GM11168 (cell line): Measurements from ENCODE around the gene MBNL2.

Experiments used
- in situ Hi-C: fragments of 300-500 bp; cut with MboI; formaldehyde crosslinking; loops from one replicate; pipeline ENCODE4 v1.12.0; 2022; ENCODE audit warnings: low sequenced_read_pairs; ENCODE audit not compliant: unreplicated experiment

The MBNL2 gene

GRCh38 chr13:97221989-97222700, at the start of gene MBNL2:
Gene MBNL2 (plus strand): TSS chr13:97222333. CDS start chr13:97276236, 53,903 bp downstream.
- in situ Hi-C loops: no loop called here

DNA sequence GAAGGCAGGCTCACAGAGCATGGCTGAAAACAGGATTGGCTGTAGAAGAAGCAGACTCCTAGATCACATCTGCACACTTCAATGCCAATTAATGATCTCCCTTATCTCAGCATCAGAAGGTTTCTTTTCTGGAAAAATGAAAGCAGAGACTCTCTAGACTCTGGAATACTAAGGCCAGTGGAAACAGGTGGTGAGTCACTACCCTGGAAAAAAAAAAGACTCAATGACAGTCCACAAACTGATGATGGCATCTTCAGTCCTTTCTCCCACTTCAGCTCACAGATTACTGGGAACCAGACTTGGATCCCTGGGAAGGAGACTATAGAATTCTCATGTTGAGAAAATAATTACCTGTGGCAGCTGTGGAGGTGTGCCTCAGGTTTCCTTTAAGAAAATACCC, 47.5 kb upstream of the MBNL2 start:
- in situ Hi-C loops: no loop called here

DNA sequence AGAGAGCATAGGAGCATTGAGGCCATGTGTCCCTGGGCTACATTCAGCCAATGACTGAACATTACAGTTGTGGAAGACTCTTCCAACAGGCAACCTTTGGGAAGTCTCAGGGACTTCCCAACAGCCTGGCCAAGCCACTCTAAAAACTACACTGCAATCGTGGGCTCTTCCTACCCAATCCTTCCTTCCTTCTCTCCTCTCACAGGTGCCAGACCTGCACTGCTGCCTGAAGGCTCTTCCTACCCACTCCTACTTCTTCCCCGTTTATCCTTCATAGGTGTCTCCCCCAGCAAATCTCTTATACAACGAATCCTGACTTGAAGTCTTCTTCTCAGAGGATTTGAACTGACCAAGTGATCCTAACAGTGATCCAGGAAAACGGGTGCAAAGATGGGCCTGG, 47.1 kb upstream of the MBNL2 start:
- in situ Hi-C loops: no loop called here

DNA sequence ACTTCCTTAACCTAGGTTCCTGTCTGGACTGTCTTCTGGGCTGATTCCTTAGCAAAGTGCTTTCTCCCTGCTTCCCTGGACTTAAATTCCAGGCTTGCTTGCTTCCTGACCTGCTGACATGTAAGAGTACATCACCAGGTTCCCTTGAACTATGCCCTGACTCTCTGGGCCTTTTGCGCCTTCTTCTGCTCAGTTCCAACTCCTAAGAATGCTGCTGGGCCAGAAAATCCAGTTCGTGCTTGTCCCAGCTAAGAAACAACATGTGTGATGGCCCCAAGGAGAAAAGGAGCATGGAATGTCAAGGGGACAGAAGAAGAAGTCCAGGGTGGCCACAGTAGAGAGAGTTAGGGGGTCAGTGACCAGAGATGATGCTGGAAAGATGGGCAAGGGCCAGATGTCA, 42.6 kb upstream of the MBNL2 start:
- in situ Hi-C loops: no loop called here

GRCh38 chr13:97182111-97182890, 39.8 kb upstream of the MBNL2 start:
- in situ Hi-C loops: no loop called here

DNA sequence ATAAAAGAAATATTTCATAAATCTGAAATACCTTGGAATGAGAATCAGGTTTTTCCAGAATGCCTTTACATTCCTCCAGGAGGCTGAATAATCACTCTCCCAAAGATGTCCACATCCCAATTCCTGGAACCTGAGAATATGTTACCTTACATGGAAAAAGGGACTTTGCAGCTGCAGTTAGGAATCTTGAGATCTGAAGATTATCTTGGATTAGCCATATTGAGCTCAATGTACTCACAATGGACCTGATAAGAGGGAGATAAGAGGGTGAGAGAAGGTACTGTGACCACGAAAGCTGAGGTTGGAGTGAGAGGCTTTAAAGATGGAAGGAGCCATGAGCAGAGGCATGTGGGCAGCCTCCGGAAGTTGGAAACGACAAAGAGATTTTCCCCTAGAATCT, 36.8 kb upstream of the MBNL2 start:
- in situ Hi-C loops: no loop called here

GRCh38 chr13:97185751-97186150, 36.4 kb upstream of the MBNL2 start:
- in situ Hi-C loops: no loop called here

- in situ Hi-C loops: no loop called here
These were observed 33.9 kb upstream of the MBNL2 start for GRCh38 chr13:97188207-97188606.

DNA sequence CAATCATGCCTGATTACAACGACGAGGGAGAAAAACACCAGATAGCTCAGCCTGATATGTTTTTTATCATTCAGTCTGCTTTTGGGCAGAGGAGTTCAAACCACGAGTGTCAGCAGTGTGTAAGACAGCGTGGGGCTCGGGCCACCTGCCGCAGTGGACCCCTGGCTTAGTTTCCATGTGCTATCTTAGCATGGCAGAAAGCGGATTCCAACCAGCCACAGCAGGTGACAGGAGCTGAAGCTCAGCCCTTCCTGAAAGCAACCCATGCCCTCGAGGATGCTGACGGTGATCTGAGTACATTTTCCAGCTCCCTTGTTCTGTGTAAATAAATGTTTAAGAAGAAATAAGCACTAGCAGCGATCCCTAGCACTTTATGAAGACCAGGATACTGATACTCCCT, 32.2 kb upstream of the MBNL2 start:
- in situ Hi-C loops: no loop called here

DNA sequence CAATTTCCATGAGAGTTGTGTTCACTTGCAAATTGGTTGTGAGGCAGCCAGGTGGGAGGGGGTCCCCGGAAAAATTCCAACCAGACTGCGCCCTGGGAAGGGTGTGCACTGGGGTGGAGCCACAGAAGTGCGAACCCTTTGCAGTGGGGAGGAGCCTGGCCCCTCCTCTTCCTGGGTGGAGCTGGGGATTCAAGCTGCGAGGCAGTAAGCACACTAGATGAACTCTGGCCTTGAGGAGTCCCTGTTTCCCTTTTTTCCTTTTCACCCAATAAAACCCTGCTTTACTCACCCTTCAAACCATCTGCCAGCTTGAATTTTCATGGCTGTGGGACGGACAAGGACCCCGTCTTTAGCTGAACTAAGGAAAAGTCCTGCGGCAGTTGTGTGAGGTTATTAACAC, 31.0 kb upstream of the MBNL2 start:
- in situ Hi-C loops: no loop called here

DNA sequence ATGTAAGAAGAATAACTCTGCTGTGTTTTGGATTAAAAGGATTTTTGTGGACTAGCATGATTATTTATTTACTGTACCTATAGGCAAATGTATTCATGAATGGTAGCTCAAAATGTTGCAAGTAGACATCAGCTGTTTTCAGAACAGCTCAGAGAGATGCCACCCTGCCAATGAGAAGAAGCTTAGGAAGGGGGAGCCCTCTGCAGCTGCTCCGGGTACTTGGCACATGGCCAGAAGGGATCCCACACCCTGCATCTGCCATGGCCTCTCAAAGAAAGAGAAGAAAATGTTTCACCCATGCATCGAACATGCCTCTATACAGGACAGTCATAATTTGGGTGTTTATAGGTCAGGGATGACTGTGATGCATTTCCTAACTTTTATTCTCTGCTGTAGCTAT, 30.5 kb upstream of the MBNL2 start:
- in situ Hi-C loops: no loop called here

DNA sequence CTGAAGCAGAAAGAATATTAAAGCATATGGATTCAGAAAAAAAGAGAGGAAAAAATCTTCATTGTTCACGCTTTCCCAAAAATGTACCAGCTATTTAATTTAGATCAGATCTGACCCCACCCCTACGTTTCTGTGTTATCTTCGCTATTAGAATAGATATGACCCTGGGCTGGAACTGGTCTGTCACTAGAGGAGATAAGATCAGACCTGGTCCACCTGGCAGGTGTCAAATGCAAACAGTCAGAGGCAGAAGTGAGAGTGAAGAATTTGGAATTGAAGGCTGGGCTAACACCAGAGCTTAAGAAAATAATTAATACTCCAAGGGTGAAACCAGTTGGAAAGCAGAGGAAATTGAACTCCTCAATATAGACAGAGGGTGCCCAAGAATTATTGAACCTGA, 30.0 kb upstream of the MBNL2 start:
- in situ Hi-C loops: no loop called here

DNA sequence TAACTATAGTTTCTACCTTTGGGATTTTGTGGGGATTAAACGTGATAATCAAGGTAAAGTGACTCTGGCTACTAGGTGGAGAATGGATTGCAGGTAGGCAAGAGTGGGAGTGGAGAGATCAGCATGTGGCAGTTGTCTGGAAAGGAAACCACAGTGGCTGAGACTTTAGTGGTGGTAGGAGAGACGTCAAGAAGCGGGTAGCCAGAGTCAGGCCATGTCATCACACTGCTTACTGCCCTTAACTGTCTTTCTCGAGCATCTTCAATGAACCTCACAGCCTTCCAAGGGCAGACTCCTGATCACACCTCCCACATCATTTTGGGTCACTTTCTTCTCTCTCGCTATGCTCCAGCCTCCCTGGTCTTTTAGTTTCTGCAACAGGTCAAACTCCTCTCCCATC, 28.6 kb upstream of the MBNL2 start:
- in situ Hi-C loops: no loop called here

- in situ Hi-C loops: no loop called here
These were observed 27.7 kb upstream of the MBNL2 start for GRCh38 chr13:97194479-97194878.

GRCh38 chr13:97196340-97196739, 25.8 kb upstream of the MBNL2 start:
- in situ Hi-C loops: no loop called here

DNA sequence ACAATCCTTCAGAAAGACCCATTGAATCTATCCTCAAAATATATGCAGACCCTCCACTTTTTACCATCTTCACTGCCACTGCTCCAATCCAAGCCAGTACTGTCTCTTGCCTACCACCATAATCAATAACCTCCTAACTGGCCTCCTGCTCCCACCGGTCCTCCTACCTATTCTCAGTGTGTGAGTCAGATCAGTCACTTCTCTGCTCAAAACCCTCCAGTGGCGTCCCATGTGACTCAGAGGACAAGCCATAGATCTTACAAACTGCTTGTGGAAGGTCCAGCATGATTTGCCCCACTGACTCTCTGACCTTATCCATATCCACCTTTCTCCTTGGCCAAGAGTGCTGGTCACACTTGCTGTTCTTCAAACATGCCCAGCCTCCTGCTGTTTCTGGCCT, 23.4 kb upstream of the MBNL2 start:
- in situ Hi-C loops: no loop called here

DNA sequence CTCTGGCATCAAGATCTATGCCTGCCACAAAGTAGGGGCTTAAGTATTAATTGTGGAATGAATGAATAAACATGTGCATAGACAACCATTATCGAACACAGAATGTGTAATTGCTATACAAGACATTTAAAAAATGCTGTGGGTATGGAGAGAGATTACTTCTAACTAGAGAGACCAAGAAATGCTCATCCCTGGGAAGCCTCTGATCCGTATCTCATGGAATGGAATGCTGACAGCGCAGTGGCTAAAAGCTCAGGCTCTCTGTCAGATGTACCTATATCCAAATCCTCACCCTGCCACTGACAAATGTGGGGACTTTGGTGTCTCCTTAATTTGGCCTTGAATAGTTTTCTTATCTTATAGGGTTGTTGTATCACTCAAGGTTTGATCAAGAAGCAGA, 22.7 kb upstream of the MBNL2 start:
- in situ Hi-C loops: no loop called here

GRCh38 chr13:97200081-97200942, 21.8 kb upstream of the MBNL2 start:
- in situ Hi-C loops: no loop called here

DNA sequence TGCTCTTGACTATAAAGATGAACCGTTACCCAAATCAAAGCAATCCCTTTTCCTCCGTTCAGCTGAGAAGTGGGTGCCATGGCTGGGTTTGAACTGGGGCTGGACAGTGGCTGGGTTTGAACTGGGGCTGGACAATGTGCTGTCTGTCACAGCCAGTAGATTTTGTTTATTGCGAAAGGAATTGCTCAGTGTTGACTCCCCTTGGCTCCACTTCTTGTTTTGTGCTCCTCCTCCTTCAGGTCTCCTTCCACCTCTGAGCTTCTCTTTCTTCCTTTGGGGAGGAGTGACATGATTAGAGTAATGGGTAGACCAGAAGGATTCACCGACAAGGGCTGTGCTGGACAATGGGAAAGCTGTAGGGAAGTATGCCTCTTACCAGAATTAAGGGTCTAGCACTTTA, 19.4 kb upstream of the MBNL2 start:
- in situ Hi-C loops: no loop called here

- in situ Hi-C loops: no loop called here
These were observed 16.7 kb upstream of the MBNL2 start for GRCh38 chr13:97205465-97205864.

DNA sequence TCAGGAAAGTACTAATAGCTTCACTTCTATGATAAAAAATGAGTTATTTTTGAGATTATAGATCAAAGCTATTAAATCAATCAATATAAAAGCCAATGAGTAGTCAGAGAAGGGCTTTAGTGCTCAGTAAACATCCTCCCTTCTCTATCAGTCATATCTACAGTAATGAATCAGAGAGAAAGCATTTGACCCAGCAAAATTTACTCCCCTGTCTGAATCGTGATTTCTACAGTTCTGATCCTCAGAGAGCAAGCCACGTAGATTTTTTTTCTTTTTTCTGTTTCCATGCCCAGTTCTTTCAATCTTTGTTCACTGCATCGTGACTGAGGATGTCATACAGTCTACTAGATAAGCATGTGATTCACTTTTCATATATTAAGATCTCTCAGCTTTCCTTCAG, 16.2 kb upstream of the MBNL2 start:
- in situ Hi-C loops: no loop called here
